Activated T-cell treated with anti-CD3 and anti-CD28 coated beads, Interleukin-2, amount 50 U/mL, for 72 hours (primary cell): ENCODE measurements around the gene CENPC. TPM values are rescaled to one million over a fixed set of nuclear protein-coding genes. Genes with fewer than 3 reads are reported as not detected.
"Not testable (repeated sequence)": the region's sequence is repeated elsewhere in the genome, so short reads cannot be mapped to it uniquely, and the experiment has no call there.

Source experiments
- ATAC-seq, 2 donors: fragments of 150-1000 bp; cut with Tn5 transposase; replicated peaks in 1 of 2; 2 replicates each; pipeline ENCODE4 v1.10.0; 2021; ENCODE audit warnings: moderate library complexity in 2 of 2, mild to moderate bottlenecking in 1 of 2
- DNase-seq, 2 donors: peaks; one replicate each; pipeline ENCODE4 v3.0.0; 2021 to 2022; ENCODE audit warnings: mixed read lengths in 1 of 2
- H3K27ac Mint-ChIP-seq: one replicate; pipeline ENCODE4 v1.8.0; 2022; ENCODE audit warnings: mild to moderate bottlenecking, moderate library complexity, mixed read lengths
- H3K27me3 Mint-ChIP-seq: one replicate; pipeline ENCODE4 v1.8.0; 2022; ENCODE audit warnings: low read depth, mixed read lengths
- H3K36me3 Mint-ChIP-seq, 2 donors: one replicate each; pipeline ENCODE4 v1.8.0; 2022; ENCODE audit warnings: mixed read lengths in 2 of 2, mild to moderate bottlenecking in 1 of 2; ENCODE audit not compliant: insufficient read depth in 2 of 2
- H3K4me1 Mint-ChIP-seq: one replicate; pipeline ENCODE4 v1.8.0; 2022; ENCODE audit warnings: low read depth, mixed read lengths
- H3K4me3 Mint-ChIP-seq, 2 donors: one replicate each; pipeline ENCODE4 v1.8.0; 2022; ENCODE audit warnings: mild to moderate bottlenecking in 2 of 2, mixed read lengths in 2 of 2, moderate library complexity in 2 of 2
- H3K9me3 Mint-ChIP-seq, 2 donors: one replicate each; pipeline ENCODE4 v1.8.0; 2022; ENCODE audit warnings: mixed read lengths in 2 of 2
- total RNA-seq, 2 donors: library from RNA; stranded (reverse); gene quantifications; one replicate each; pipeline ENCODE4 v1.2.3, GENCODE V29; 2022

Gene CENPC
- total RNA-seq, 2 donors from 2014 or later, result 42.8 to 44.7 TPM

GRCh38 chr4:67570537-67570936, 25.2 kb upstream of the CENPC start:
- peaks cover 51% of the 10 kb centered on the region for H3K4me1 Mint-ChIP-seq
- ATAC-seq, result no peak
- H3K9me3 Mint-ChIP-seq, result peaks cover 0 to 2% of the 10 kb centered on the region in 2 donors
- no peak overlapping the region for H3K27ac Mint-ChIP-seq
- H3K27me3 Mint-ChIP-seq, result no peaks in the 10 kb centered on the region
- DNase-seq, result no peak
- H3K4me3 Mint-ChIP-seq, result no peak overlapping the region
- peaks cover 0 to 4% of the 10 kb centered on the region in 2 donors for H3K36me3 Mint-ChIP-seq

GRCh38 chr4:67568820-67569219, 23.5 kb upstream of the CENPC start:
- H3K9me3 Mint-ChIP-seq, result peaks cover 0 to 2% of the 10 kb centered on the region in 2 donors
- H3K4me3 Mint-ChIP-seq, result no peak overlapping the region
- H3K27ac Mint-ChIP-seq, result no peak overlapping the region
- peaks cover 0 to 4% of the 10 kb centered on the region in 2 donors for H3K36me3 Mint-ChIP-seq
- ATAC-seq, result peak; percentile 50 to 73
- no peak for DNase-seq
- H3K27me3 Mint-ChIP-seq, result no peaks in the 10 kb centered on the region
- H3K4me1 Mint-ChIP-seq, result peaks cover 45% of the 10 kb centered on the region

GRCh38 chr4:67566335-67566734, 21.0 kb upstream of the CENPC start:
- peak; percentile 89 to 93 for ATAC-seq
- peaks cover 41% of the 10 kb centered on the region for H3K4me1 Mint-ChIP-seq
- H3K9me3 Mint-ChIP-seq, result peaks cover 0 to 2% of the 10 kb centered on the region in 2 donors
- H3K27ac Mint-ChIP-seq, result no peak overlapping the region
- peak in 1 of 2 donors; percentile 39 for DNase-seq
- H3K27me3 Mint-ChIP-seq, result no peaks in the 10 kb centered on the region
- peak overlapping the region in 1 of 2 donors; percentile 11 for H3K4me3 Mint-ChIP-seq
- H3K36me3 Mint-ChIP-seq, result peaks cover 0 to 4% of the 10 kb centered on the region in 2 donors

- DNase-seq, result no peak
- Mint-ChIP-seq H3K4me3 (no peak overlapping the region), H3K4me1 (peaks cover 48% of the 10 kb centered on the region), H3K36me3 (peaks cover 0 to 3% of the 10 kb centered on the region in 2 donors), H3K9me3 (no peaks in the 10 kb centered on the region), H3K27me3 (no peaks in the 10 kb centered on the region), H3K27ac (no peak overlapping the region)
- ATAC-seq, result no peak
Measured at GRCh38 chr4:67565284-67565683, 20.0 kb upstream of the CENPC start.

GRCh38 chr4:67558493-67558892, 13.2 kb upstream of the CENPC start, which contains the start of gene STAP1:
Gene STAP1, plus strand, starts transcription at chr4:67558727. Its CDS starts 83 bp downstream, at chr4:67558810.
- Mint-ChIP-seq H3K4me3 (peak within 1 kb of the TSS; percentile 66 to 80), H3K27me3 (no peaks in the 10 kb centered on the region), H3K4me1 (peaks cover 50% of the 10 kb centered on the region), H3K27ac (peak within 1 kb of the TSS; percentile 54), H3K9me3 (no peaks in the 10 kb centered on the region), H3K36me3 (no peaks in the 10 kb centered on the region)
- DNase-seq (peak in 1 of 2 donors; percentile 14), ATAC-seq (peak; percentile 46 to 49)

- Mint-ChIP-seq H3K27me3 (no peaks in the 10 kb centered on the region), H3K27ac (no peak overlapping the region), H3K4me1 (peaks cover 47% of the 10 kb centered on the region), H3K4me3 (no peak overlapping the region), H3K36me3 (no peaks in the 10 kb centered on the region), H3K9me3 (no peaks in the 10 kb centered on the region)
- ATAC-seq (no peak), DNase-seq (no peak)
Measured at GRCh38 chr4:67556436-67556835, 11.1 kb upstream of the CENPC start.

- Mint-ChIP-seq H3K27ac (no peak overlapping the region), H3K9me3 (no peaks in the 10 kb centered on the region), H3K4me3 (no peak overlapping the region), H3K4me1 (peaks cover 46% of the 10 kb centered on the region), H3K36me3 (no peaks in the 10 kb centered on the region), H3K27me3 (no peaks in the 10 kb centered on the region)
- DNase-seq (no peak), ATAC-seq (no peak)
Measured at GRCh38 chr4:67555447-67555846, 10.1 kb upstream of the CENPC start.

- H3K9me3 Mint-ChIP-seq, result no peaks in the 10 kb centered on the region
- H3K27ac Mint-ChIP-seq, result no peak overlapping the region
- no peaks in the 10 kb centered on the region for H3K27me3 Mint-ChIP-seq
- no peaks in the 10 kb centered on the region for H3K36me3 Mint-ChIP-seq
- H3K4me3 Mint-ChIP-seq, result no peak overlapping the region
- H3K4me1 Mint-ChIP-seq, result peaks cover 38% of the 10 kb centered on the region
- DNase-seq (no peak), ATAC-seq (no peak)
Measured at GRCh38 chr4:67554096-67554495, 8.8 kb upstream of the CENPC start.

- not testable (repeated sequence) for ATAC-seq, DNase-seq, H3K9me3 Mint-ChIP-seq, H3K27me3 Mint-ChIP-seq, H3K27ac Mint-ChIP-seq, H3K36me3 Mint-ChIP-seq
- Mint-ChIP-seq H3K4me3 (peak overlapping the region in 1 of 2 donors; percentile 7), H3K4me1 (peaks cover 28% of the 10 kb centered on the region)
Measured at GRCh38 chr4:67552146-67552792, 7.0 kb upstream of the CENPC start.

- no peak overlapping the region for H3K27ac Mint-ChIP-seq
- H3K9me3 Mint-ChIP-seq, result no peaks in the 10 kb centered on the region
- ATAC-seq (no peak), DNase-seq (no peak)
- H3K36me3 Mint-ChIP-seq, result no peaks in the 10 kb centered on the region
- H3K4me1 Mint-ChIP-seq, result peaks cover 28% of the 10 kb centered on the region
- no peaks in the 10 kb centered on the region for H3K27me3 Mint-ChIP-seq
- H3K4me3 Mint-ChIP-seq, result no peak overlapping the region
Measured at GRCh38 chr4:67550857-67551256, 5.6 kb upstream of the CENPC start.

- no peak overlapping the region for H3K27ac Mint-ChIP-seq
- ATAC-seq, result no peak
- no peak overlapping the region for H3K4me3 Mint-ChIP-seq
- DNase-seq, result no peak
- peaks cover 28% of the 10 kb centered on the region for H3K4me1 Mint-ChIP-seq
- no peaks in the 10 kb centered on the region for H3K9me3 Mint-ChIP-seq
- H3K36me3 Mint-ChIP-seq, result peaks cover 0 to under 1% of the 10 kb centered on the region in 2 donors
- H3K27me3 Mint-ChIP-seq, result no peaks in the 10 kb centered on the region
Measured at GRCh38 chr4:67550451-67550850, 5.1 kb upstream of the CENPC start.

GRCh38 chr4:67549123-67549522, 3.8 kb upstream of the CENPC start:
- DNase-seq (no peak), ATAC-seq (no peak)
- Mint-ChIP-seq H3K27ac (no peak overlapping the region), H3K36me3 (peaks cover 6 to 9% of the 10 kb centered on the region in 2 donors), H3K4me1 (peaks cover 29% of the 10 kb centered on the region), H3K9me3 (no peaks in the 10 kb centered on the region), H3K27me3 (no peaks in the 10 kb centered on the region), H3K4me3 (no peak overlapping the region)

GRCh38 chr4:67546971-67547370, 1.7 kb upstream of the CENPC start:
- H3K4me3 Mint-ChIP-seq, result peak overlapping the region in 1 of 2 donors; percentile 66
- no peak for DNase-seq
- H3K4me1 Mint-ChIP-seq, result peaks cover 44% of the 10 kb centered on the region
- H3K9me3 Mint-ChIP-seq, result no peaks in the 10 kb centered on the region
- H3K27ac Mint-ChIP-seq, result no peak overlapping the region
- no peaks in the 10 kb centered on the region for H3K27me3 Mint-ChIP-seq
- ATAC-seq, result no peak
- H3K36me3 Mint-ChIP-seq, result peaks cover 11 to 15% of the 10 kb centered on the region in 2 donors

- Mint-ChIP-seq H3K27me3 (no peaks in the 10 kb centered on the region), H3K4me1 (peaks cover 47% of the 10 kb centered on the region), H3K27ac (no peak overlapping the region), H3K36me3 (peaks cover 15 to 19% of the 10 kb centered on the region in 2 donors), H3K4me3 (peak overlapping the region; percentile 97 to 99), H3K9me3 (no peaks in the 10 kb centered on the region)
- DNase-seq (no peak), ATAC-seq (no peak)
Measured at GRCh38 chr4:67546004-67546356, 677 bp upstream of the CENPC start.
